PC-3 (cell line): ENCODE measurements around the gene ARL4A. TPM values are rescaled to one million over a fixed set of nuclear protein-coding genes. Genes with fewer than 3 reads are reported as not detected.

Experiments
- ATAC-seq: fragments of 200-7000 bp; cut with Tn5 transposase; 2 replicates; pipeline ENCODE4 v1.9.1; 2020; ENCODE audit warnings: mild to moderate bottlenecking, moderate library complexity
- BruUV-seq: library from RNA; stranded (reverse); fragments of 400-500 nt; replicated peaks from 2 replicates; lab custom pipeline; 2021; lab: Mats Ljungman, UMichigan
- CTCF ChIA-PET: fragments of 300-600 bp; sonication (Branson Sonifier 250); formaldehyde crosslinking; loops from one replicate; lab custom pipeline; 2022; ENCODE audit warnings: antibody characterized with exemption; lab: Charles Lee
- POLR2A ChIA-PET: fragments of 300-600 bp; sonication (Branson Sonifier 250); formaldehyde crosslinking; loops from one replicate; lab custom pipeline; 2022; ENCODE audit warnings: antibody characterized with exemption; ENCODE audit not compliant: unreplicated experiment; lab: Charles Lee
- DNase-seq: peaks from one replicate; pipeline ENCODE4 v3.0.0-alpha.2; 2015
- H2AFZ ChIP-seq: fragments of 300-600 bp; sonication (generic); 2 replicates; pipeline ENCODE4 v1.6.0; 2016; ENCODE audit warnings: antibody characterized with exemption, low read length
- H3F3A ChIP-seq: fragments of 300-600 bp; sonication (generic); one replicate; pipeline ENCODE4 v1.6.0; 2017; ENCODE audit warnings: antibody characterized with exemption, low read length, control low read depth, mild to moderate bottlenecking; ENCODE audit not compliant: unreplicated experiment
- H3K27ac ChIP-seq: fragments of 300-600 bp; sonication (generic); 2 replicates; pipeline ENCODE4 v1.5.1; 2016; ENCODE audit warnings: mild to moderate bottlenecking, low read length
- H3K27me3 ChIP-seq: fragments of 300-600 bp; sonication (generic); 2 replicates; pipeline ENCODE4 v1.6.1; 2016; ENCODE audit warnings: low read length, mixed read lengths
- H3K36me3 ChIP-seq: fragments of 300-600 bp; sonication (generic); 2 replicates; pipeline ENCODE4 v1.6.1; 2016; ENCODE audit warnings: low read depth, mixed run types, low read length, mixed read lengths
- H3K4me1 ChIP-seq: fragments of 300-600 bp; sonication (generic); 2 replicates; pipeline ENCODE4 v1.5.1; 2016; ENCODE audit warnings: low read length; ENCODE audit not compliant: insufficient read depth
- H3K4me2 ChIP-seq: fragments of 300-600 bp; sonication (generic); 2 replicates; pipeline ENCODE4 v1.6.0; 2016; ENCODE audit warnings: low read length
- H3K4me3 ChIP-seq: fragments of 300-600 bp; sonication (generic); 2 replicates; pipeline ENCODE4 v1.5.1; 2016; ENCODE audit warnings: mild to moderate bottlenecking, low read length, mixed read lengths
- H3K79me2 ChIP-seq: fragments of 300-600 bp; sonication (generic); 2 replicates; pipeline ENCODE4 v1.6.1; 2017; ENCODE audit warnings: low read length, mixed read lengths
- H3K9ac ChIP-seq: fragments of 300-600 bp; sonication (generic); 2 replicates; pipeline ENCODE4 v1.6.0; 2016; ENCODE audit warnings: mild to moderate bottlenecking, low read length
- H3K9me2 ChIP-seq: fragments of 300-600 bp; sonication (generic); replicated peaks from 2 replicates; pipeline ENCODE4 v1.6.1; 2016; ENCODE audit warnings: mixed run types, low read length, mixed read lengths
- H3K9me3 ChIP-seq: fragments of 300-600 bp; sonication (generic); 2 replicates; pipeline ENCODE4 v1.6.1; 2016; ENCODE audit warnings: low read length, mixed read lengths
- H4K20me1 ChIP-seq: fragments of 300-600 bp; sonication (generic); 2 replicates; pipeline ENCODE4 v1.6.1; 2016; ENCODE audit warnings: low read length, mixed read lengths
- EZH2 ChIP-seq: fragments of 300-600 bp; sonication (generic); IDR thresholded peaks from one replicate; pipeline ENCODE4 v1.6.1; 2017; ENCODE audit warnings: antibody characterized with exemption, mild to moderate bottlenecking, low read length; ENCODE audit not compliant: unreplicated experiment
- EZH2phosphoT487 ChIP-seq: fragments of 300-600 bp; sonication (generic); IDR thresholded peaks from 2 replicates; pipeline ENCODE4 v1.6.1; 2018; ENCODE audit warnings: mild to moderate bottlenecking, antibody characterized with exemption, low read length, borderline replicate concordance
- intact Hi-C: fragments of 100-400 bp; cut with micrococcal nuclease; formaldehyde crosslinking; loops from 2 replicates; pipeline ENCODE4 v1.9.0; 2023
- total RNA-seq: library from RNA; depleted of rRNA; stranded (reverse); fragments of >200 nt; gene quantifications from 2 replicates; pipeline ENCODE4 v1.2.3, GENCODE V29; 2014
- TF ChIP-seq, protein P1 (sequence below): fragments of 300-600 bp; sonication (generic); conservative IDR thresholded peaks from 2 replicates; pipeline ENCODE4 v1.5.1; 2017; ENCODE audit warnings: antibody characterized with exemption, low read depth, mild to moderate bottlenecking, low read length

The ARL4A gene
- total RNA-seq, 1 experiment from 2014 or later, result 23.7 TPM

DNA sequence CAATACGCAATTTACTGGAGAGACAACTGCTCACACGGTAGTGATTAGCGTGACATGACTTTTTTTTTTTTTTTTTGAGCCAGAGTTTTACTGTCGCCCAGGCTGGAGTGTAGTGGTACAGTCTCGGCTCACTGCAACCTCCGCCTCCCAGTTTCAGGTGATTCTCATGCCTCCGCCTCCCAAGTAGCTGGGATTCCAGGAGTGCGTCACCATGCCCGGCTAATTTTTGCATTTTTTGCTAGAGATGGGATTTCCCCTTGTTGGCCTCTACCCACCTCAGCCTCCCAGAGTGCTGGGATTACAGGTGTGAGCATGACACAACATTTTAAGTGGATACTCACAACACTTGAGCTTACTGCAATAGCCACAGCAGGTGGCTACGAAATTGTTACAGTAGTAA, 11.9 kb downstream of the ARL4A start:
- ChIA-PET CTCF (no interaction called here), POLR2A (interaction anchor here (0.6 kb wide), 1 partner anchor 222 kb away, joined by 3 read pairs; no protein-coding TSS in a partner anchor)
- Histone ChIP-seq H3K9me2 (no peaks in the 10 kb centered on the region), H3K79me2 (peaks cover 8% of the 10 kb centered on the region; the same call in 1 of the 2 replicates), H3K4me1 (peaks cover 19% of the 10 kb centered on the region), H3K9ac (no peak overlapping the region), H3K27ac (no peak overlapping the region), H3K9me3 (peaks cover 5% of the 10 kb centered on the region; the same call in 1 of the 2 replicates), H3F3A (no peaks in the 10 kb centered on the region), H2AFZ (no peak overlapping the region), H4K20me1 (no peaks in the 10 kb centered on the region), H3K4me2 (no peak overlapping the region), H3K27me3 (no peaks in the 10 kb centered on the region), H3K36me3 (no peaks in the 10 kb centered on the region; the same call in 1 of the 2 replicates), H3K4me3 (no peak overlapping the region)
- ATAC-seq (no peak), DNase-seq (no peak)
- intact Hi-C loops, result no loop called here
- no TSS peak for BruUV-seq
- TF ChIP-seq, protein P1, sequence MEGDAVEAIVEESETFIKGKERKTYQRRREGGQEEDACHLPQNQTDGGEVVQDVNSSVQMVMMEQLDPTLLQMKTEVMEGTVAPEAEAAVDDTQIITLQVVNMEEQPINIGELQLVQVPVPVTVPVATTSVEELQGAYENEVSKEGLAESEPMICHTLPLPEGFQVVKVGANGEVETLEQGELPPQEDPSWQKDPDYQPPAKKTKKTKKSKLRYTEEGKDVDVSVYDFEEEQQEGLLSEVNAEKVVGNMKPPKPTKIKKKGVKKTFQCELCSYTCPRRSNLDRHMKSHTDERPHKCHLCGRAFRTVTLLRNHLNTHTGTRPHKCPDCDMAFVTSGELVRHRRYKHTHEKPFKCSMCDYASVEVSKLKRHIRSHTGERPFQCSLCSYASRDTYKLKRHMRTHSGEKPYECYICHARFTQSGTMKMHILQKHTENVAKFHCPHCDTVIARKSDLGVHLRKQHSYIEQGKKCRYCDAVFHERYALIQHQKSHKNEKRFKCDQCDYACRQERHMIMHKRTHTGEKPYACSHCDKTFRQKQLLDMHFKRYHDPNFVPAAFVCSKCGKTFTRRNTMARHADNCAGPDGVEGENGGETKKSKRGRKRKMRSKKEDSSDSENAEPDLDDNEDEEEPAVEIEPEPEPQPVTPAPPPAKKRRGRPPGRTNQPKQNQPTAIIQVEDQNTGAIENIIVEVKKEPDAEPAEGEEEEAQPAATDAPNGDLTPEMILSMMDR, result no peak
- no peak for TF ChIP-seq EZH2
- TF ChIP-seq EZH2phosphoT487, result no peak

DNA sequence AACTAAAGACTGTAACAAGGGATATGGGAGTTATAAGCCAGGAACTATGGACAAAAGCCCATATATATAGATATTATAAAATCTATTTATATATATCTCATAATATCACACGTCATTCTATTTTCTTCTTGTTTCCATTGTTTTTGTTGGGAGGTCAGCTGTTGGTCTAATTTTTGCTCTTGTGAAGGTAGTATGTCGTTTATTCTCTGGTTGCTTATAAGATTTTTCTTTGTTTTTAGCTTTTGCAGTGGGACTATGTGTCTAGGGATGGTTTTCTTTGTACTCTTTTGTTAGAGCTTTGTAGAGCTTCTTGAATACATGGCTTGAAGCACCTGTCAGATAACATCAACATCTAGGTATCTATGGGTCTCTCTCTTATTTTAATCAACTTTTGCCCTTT, 14.0 kb downstream of the ARL4A start:
- ChIA-PET CTCF (no interaction called here), POLR2A (interaction anchor here (0.6 kb wide), 1 partner anchor 357 kb away, joined by 6 read pairs; no protein-coding TSS in a partner anchor)
- H3K9me2 ChIP-seq, result no peaks in the 10 kb centered on the region
- no peak overlapping the region for H3K4me3 ChIP-seq
- H3K79me2 ChIP-seq, result no peaks in the 10 kb centered on the region
- peaks cover 5% of the 10 kb centered on the region; the same call in 1 of the 2 replicates for H3K9me3 ChIP-seq
- no peaks in the 10 kb centered on the region; the same call in 1 of the 2 replicates for H3K36me3 ChIP-seq
- BruUV-seq, result no TSS peak
- H3K27me3 ChIP-seq, result no peaks in the 10 kb centered on the region
- H3K4me1 ChIP-seq, result peaks cover 17% of the 10 kb centered on the region
- H2AFZ ChIP-seq, result no peak overlapping the region
- no peak for ATAC-seq
- H3K27ac ChIP-seq, result no peak overlapping the region
- no peak overlapping the region for H3K4me2 ChIP-seq
- intact Hi-C loops, result no loop called here
- DNase-seq, result no peak
- H3F3A ChIP-seq, result peaks cover 1% of the 10 kb centered on the region
- TF ChIP-seq EZH2 (no peak), EZH2phosphoT487 (no peak)
- TF ChIP-seq, protein P1, result no peak
- H4K20me1 ChIP-seq, result no peaks in the 10 kb centered on the region
- no peak overlapping the region for H3K9ac ChIP-seq

DNA sequence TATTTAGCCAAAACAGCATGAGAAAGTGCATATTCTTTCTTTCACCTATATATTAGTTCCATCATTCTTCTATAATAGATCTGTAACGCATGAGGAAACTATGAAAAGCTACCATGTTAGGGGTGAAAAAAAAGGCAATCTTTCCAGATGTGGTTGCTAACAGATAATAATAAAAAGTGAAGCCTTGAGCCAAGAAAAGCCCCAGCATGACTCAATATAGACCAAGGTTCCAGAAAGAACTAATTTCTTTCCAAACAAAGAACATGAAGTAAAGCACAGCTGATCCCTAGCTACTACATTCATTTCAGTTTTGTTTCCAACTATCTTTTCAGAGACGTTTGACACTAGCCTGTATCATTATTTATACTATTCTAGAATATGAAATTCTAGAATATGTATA, 16.4 kb downstream of the ARL4A start:
- no peak for TF ChIP-seq EZH2phosphoT487
- TF ChIP-seq EZH2, result no peak
- TF ChIP-seq, protein P1, result no peak
- no peaks in the 10 kb centered on the region for H3K27me3 ChIP-seq
- H3K4me2 ChIP-seq, result no peak overlapping the region
- H4K20me1 ChIP-seq, result no peaks in the 10 kb centered on the region
- H3K9me2 ChIP-seq, result no peaks in the 10 kb centered on the region
- CTCF ChIA-PET, result no interaction called here
- peaks cover 5% of the 10 kb centered on the region for H3F3A ChIP-seq
- peaks cover 34% of the 10 kb centered on the region for H3K4me1 ChIP-seq
- H3K4me3 ChIP-seq, result no peak overlapping the region
- intact Hi-C loops, result no loop called here
- BruUV-seq, result no TSS peak
- H3K9ac ChIP-seq, result no peak overlapping the region
- H3K9me3 ChIP-seq, result peaks cover 5% of the 10 kb centered on the region; the same call in 1 of the 2 replicates
- POLR2A ChIA-PET, result no interaction called here
- no peak overlapping the region for H3K27ac ChIP-seq
- H2AFZ ChIP-seq, result no peak overlapping the region
- no peak for ATAC-seq
- no peaks in the 10 kb centered on the region; the same call in 1 of the 2 replicates for H3K36me3 ChIP-seq
- DNase-seq, result no peak
- H3K79me2 ChIP-seq, result no peaks in the 10 kb centered on the region
